Upper lobe of left lung (tissue), 6 donors: ENCODE results near the gene CCDC167. TPM values are rescaled to one million over a fixed set of nuclear protein-coding genes. Genes with fewer than 3 reads are reported as not detected.
"Not testable (repeated sequence)": the region's sequence is repeated elsewhere in the genome, so short reads cannot be mapped to it uniquely, and the experiment has no call there.

Experiments
- ATAC-seq, 2 donors: fragments of 200-7000 bp; cut with Tn5 transposase; one replicate each; pipeline ENCODE4 v1.9.1; 2022; ENCODE audit warnings: mild to moderate bottlenecking in 2 of 2, moderate library complexity in 2 of 2; ENCODE audit not compliant: low FRiP score in 2 of 2
- DNase-seq, 2 donors: peaks; one replicate each; pipeline ENCODE4 v3.0.0-alpha.2; 2019 to 2020
- H3K27ac ChIP-seq, 4 donors: fragments of 200-600 bp; sonication (generic); one replicate each; pipeline ENCODE4 v1.5.1; 2016 to 2019
- H3K27me3 ChIP-seq, 4 donors: fragments of 200-600 bp; sonication (generic); one replicate each; pipeline ENCODE4 v1.5.1; 2017 to 2019
- H3K36me3 ChIP-seq, 4 donors: fragments of 200-600 bp; sonication (generic); one replicate each; pipeline ENCODE4 v1.5.1; 2016 to 2019
- H3K4me1 ChIP-seq, 4 donors: fragments of 200-600 bp; sonication (generic); one replicate each; pipeline ENCODE4 v1.5.1; 2018 to 2019
- H3K4me3 ChIP-seq, 4 donors: fragments of 200-600 bp; sonication (generic); one replicate each; pipeline ENCODE4 v1.5.1; 2017 to 2019; ENCODE audit warnings: mild to moderate bottlenecking in 2 of 4, moderate library complexity in 1 of 4
- H3K9me3 ChIP-seq, 4 donors: fragments of 200-600 bp; sonication (generic); one replicate each; pipeline ENCODE4 v1.5.1; 2018 to 2019
- EP300 ChIP-seq, 4 donors: sonication (generic); formaldehyde crosslinking; IDR thresholded peaks; one replicate each; pipeline ENCODE4 v1.5.1; 2017; ENCODE audit warnings: antibody characterized with exemption in 4 of 4, control low read depth in 2 of 4
- POLR2A ChIP-seq, 4 donors: fragments of 450-650 bp; IDR thresholded peaks; one replicate each; pipeline ENCODE4 v1.5.1; 2016 to 2017; ENCODE audit warnings: antibody characterized with exemption in 4 of 4, mild to moderate bottlenecking in 2 of 4
- POLR2AphosphoS5 ChIP-seq, 2 donors: sonication (generic); formaldehyde crosslinking; IDR thresholded peaks; one replicate each; pipeline ENCODE4 v1.5.1; 2017; ENCODE audit warnings: antibody characterized with exemption in 2 of 2
- WGBS, 2 donors: methylation state at CpG; one replicate each; pipeline ENCODE4 v1.1.5; 2017 to 2018; 5-methylcytosine and 5-hydroxymethylcytosine counted together
- total RNA-seq, 6 donors: library from RNA; depleted of rRNA in 4 of 6; stranded (reverse); fragments of >200 nt in 4 of 6; gene quantifications; one replicate each; pipeline versions ENCODE4 v1.1.0 to v1.2.1, GENCODE V29; 2016 to 2021
- TF ChIP-seq, protein P1 (sequence below), 6 experiments: fragments of 450-650 bp in 4 of 6; fragments of 200-600 bp in 2 of 6; sonication (generic) in 2 of 6; IDR thresholded peaks; one replicate each; pipeline ENCODE4 v1.5.1; 2016 to 2019; ENCODE audit warnings: antibody characterized with exemption in 6 of 6
- donor health status: DM: no; HTN: no; CAD: no; lungs with moderate emphysema.
- donor health status: DM: no; HTN: yes; CAD: no; lungs with severe emphysema.

The CCDC167 gene
- total RNA-seq, 6 donors from 2014 or later: 9.7 to 45.0 (median 16.7) TPM; not detected in 1

DNA sequence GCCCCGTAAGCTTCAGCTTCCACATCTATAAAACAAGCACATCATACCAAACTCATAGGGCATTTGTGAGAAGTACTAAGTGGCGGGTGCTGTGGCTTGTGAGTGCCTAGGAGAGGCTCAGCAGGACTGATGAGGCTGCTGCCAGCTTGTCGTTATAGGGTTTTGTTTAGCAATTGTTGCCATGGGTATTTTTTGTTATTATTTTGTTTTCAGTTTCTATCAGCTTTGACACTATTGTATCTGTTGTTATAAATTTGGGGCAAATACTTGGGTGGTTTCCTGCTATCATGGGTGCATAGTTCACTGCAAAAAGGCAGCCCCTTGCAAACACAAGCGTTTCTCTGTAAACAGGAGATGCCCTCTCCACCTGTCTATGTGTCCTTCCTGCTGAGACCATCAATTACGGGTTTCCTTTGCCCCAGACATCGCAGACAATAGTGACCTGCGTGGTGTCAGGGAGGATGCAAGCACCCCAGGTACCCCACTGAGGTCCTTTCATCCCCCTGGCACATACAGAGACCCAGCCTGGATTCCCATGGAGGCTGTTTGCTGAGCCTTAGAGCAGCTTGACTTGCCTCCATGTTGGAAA is 3.1 kb upstream of the CCDC167 start:
- H3K4me1 ChIP-seq: peaks cover 0 to 13% (median 5%) of the 10 kb centered on the region in 4 donors
- peak overlapping the region in 3 of 4 donors; percentile 51 to 59 (median 57) for H3K27ac ChIP-seq
- no peak for ATAC-seq
- TF ChIP-seq, protein P1, sequence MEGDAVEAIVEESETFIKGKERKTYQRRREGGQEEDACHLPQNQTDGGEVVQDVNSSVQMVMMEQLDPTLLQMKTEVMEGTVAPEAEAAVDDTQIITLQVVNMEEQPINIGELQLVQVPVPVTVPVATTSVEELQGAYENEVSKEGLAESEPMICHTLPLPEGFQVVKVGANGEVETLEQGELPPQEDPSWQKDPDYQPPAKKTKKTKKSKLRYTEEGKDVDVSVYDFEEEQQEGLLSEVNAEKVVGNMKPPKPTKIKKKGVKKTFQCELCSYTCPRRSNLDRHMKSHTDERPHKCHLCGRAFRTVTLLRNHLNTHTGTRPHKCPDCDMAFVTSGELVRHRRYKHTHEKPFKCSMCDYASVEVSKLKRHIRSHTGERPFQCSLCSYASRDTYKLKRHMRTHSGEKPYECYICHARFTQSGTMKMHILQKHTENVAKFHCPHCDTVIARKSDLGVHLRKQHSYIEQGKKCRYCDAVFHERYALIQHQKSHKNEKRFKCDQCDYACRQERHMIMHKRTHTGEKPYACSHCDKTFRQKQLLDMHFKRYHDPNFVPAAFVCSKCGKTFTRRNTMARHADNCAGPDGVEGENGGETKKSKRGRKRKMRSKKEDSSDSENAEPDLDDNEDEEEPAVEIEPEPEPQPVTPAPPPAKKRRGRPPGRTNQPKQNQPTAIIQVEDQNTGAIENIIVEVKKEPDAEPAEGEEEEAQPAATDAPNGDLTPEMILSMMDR (IDR thresholded peaks at IDR 0.05): no peak
- TF ChIP-seq EP300 (IDR thresholded peaks at IDR 0.05): no peak
- TF ChIP-seq POLR2A (IDR thresholded peaks at IDR 0.05): no peak
- no peak for TF ChIP-seq POLR2AphosphoS5 (IDR thresholded peaks at IDR 0.05)
- H3K27me3 ChIP-seq: no peaks in the 10 kb centered on the region
- no peaks in the 10 kb centered on the region for H3K36me3 ChIP-seq
- no peak overlapping the region for H3K4me3 ChIP-seq
- H3K9me3 ChIP-seq: no peaks in the 10 kb centered on the region
- DNase-seq: no peak
- WGBS, 2 donors: 37 to 39% methylated on average over 6 to 7 of the region's 7 CpGs

DNA sequence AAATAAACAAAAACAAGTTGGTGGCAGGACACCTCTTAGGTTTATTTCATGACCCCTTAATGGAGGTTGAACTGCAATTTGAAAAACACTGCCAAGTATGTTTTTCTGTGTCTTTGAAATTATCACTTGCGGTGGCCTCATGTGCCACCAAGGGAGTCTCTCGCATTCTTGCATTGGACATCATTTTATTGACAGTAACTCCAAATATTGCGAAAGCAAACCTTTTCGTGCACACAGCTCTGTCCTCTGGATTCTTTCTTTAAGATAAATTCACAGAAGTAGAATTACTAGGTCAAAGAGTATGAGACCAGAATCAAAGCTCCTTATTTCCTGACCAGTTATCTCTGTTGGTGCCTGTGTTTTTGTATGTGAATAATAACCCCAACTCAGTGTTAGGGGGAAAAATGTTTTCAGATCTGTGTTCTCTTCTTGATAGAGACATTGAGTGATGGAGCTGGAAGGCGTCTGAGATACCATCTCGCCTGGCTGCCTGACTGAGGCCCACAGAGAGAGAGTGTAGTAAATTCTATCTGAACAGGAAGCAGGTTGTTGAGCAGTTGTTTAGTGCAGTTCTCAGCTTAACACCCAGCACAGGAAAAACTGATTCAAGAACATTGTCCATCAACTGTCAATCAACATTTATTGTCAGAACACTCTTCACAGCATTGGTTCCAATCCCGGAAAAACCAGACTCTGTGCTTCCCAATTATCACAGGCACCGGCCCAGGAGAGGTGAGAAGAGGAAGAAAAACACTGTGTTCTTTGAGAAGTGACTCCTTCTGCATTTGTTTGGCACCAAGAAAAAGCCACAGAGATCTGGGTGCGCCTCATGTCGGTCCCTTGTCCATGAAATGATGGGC is 2.2 kb upstream of the CCDC167 start:
- Histone ChIP-seq H3K4me3 (no peak overlapping the region), H3K27ac (peak overlapping the region; percentile 23 to 59 (median 54)), H3K27me3 (no peaks in the 10 kb centered on the region), H3K36me3 (no peaks in the 10 kb centered on the region), H3K4me1 (peaks cover 0 to 13% (median 5%) of the 10 kb centered on the region in 4 donors), H3K9me3 (no peaks in the 10 kb centered on the region)
- TF ChIP-seq EP300 (IDR thresholded peaks at IDR 0.05) (no peak), POLR2AphosphoS5 (IDR thresholded peaks at IDR 0.05) (no peak), POLR2A (IDR thresholded peaks at IDR 0.05) (no peak)
- TF ChIP-seq, protein P1 (IDR thresholded peaks at IDR 0.05): no peak
- 57% methylated on average over 10 of the region's 10 CpGs for WGBS, 2 donors
- ATAC-seq (no peak), DNase-seq (no peak)

DNA sequence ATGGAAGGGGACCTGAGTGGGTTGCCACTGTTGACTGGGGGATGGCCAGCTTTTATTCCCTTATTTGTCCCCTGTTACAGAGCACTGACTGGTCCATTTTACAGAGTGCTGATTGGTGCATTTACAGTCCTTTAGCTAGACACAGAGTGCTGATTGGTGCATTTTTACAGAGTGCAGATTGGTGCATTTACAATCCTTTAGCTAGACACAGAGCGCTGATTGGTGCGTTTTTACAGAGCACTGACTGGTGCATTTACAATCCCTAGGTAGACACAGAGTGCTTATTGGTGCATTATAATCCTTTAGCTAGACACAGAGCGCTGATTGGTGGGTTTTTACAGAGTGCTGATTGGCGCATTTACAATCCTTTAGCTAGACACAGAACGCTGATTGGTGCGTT is 1.2 kb upstream of the CCDC167 start:
- H3K9me3 ChIP-seq, DNase-seq, H3K27ac ChIP-seq, H3K27me3 ChIP-seq, H3K4me3 ChIP-seq, H3K36me3 ChIP-seq, ATAC-seq: not testable (repeated sequence)
- peaks cover 0 to 13% (median 5%) of the 10 kb centered on the region in 4 donors for H3K4me1 ChIP-seq
- 93 to 98% methylated on average over 4 to 6 of the region's 6 CpGs for WGBS, 2 donors

DNA sequence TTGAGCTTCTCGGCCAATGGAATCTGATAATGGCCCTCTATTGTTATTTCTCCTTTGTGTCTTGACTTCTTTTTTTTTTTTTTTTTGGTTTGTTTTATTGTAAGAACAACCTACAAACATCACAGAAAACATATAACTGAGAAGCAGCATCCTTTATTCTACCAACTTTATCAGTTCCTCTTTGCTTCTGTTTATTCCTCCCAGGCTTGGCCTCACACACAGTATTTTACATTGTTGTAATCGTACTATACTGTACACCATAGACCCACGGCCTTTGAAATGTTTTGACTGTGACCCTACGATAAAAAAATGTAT is 558 bp upstream of the CCDC167 start:
- Histone ChIP-seq H3K27ac (peak overlapping the region in 1 of 4 donors; percentile 32), H3K36me3 (no peaks in the 10 kb centered on the region), H3K9me3 (no peaks in the 10 kb centered on the region), H3K27me3 (no peaks in the 10 kb centered on the region), H3K4me3 (peak overlapping the region in 3 of 4 donors; percentile 52 to 77 (median 73)), H3K4me1 (peaks cover 0 to 13% (median 5%) of the 10 kb centered on the region in 4 donors)
- 67 to 73% methylated on average over 4 of the region's 4 CpGs for WGBS, 2 donors
- no peak for ATAC-seq
- TF ChIP-seq EP300 (IDR thresholded peaks at IDR 0.05) (no peak), POLR2AphosphoS5 (IDR thresholded peaks at IDR 0.05) (no peak), POLR2A (IDR thresholded peaks at IDR 0.05) (no peak)
- TF ChIP-seq, protein P1 (IDR thresholded peaks at IDR 0.05): no peak
- no peak for DNase-seq

DNA sequence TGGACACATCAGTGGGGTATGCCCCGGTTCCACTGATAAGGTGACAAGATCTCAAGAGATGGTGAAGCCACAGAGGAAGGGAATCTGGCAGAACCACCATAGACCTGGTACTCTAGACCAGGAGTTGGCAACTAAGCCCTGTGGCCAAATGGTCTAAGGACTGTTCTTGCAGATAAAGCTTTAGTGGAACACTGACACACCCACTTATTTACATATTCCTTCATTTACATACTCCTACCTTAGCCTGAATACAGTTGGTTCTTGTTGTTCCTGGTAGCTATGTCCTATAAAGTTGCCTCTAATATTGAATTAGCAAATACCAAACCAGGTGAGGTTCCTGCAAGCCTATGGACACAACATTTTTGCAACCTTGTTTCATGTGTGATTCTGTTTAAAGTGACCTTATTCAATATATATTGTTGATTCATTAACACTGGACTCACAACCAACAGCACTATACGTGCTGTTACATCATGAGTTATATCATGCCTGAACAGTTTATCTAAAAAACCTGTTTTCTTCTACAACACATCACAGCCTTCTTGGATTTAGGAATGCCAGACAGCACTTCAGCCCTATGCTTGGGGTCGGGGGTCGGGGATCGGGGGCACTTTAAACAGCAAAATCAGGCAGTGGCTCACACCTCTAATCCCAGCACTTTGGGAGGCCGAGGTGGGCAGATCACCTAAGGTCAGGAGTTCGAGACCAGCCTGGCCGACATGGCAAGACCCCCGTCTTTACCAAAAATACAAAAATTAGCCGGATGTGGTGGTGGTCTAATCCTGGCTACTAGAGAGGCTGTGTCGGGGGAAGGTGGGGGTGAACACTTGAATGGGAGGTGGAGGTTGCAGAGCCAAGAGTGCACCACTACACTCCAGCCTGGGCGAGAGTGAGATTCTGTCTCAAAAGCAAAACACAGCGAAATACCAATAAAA is 2.5 kb downstream of the CCDC167 start:
- H3K4me1 ChIP-seq: peaks cover 0 to 13% (median 5%) of the 10 kb centered on the region in 4 donors
- H3K27me3 ChIP-seq: no peaks in the 10 kb centered on the region
- no peaks in the 10 kb centered on the region for H3K9me3 ChIP-seq
- H3K36me3 ChIP-seq: no peaks in the 10 kb centered on the region
- ATAC-seq (no peak), DNase-seq (no peak)
- H3K27ac ChIP-seq: no peak overlapping the region
- TF ChIP-seq POLR2AphosphoS5 (IDR thresholded peaks at IDR 0.05): no peak
- no peak for TF ChIP-seq POLR2A (IDR thresholded peaks at IDR 0.05)
- TF ChIP-seq, protein P1 (IDR thresholded peaks at IDR 0.05): no peak
- no peak for TF ChIP-seq EP300 (IDR thresholded peaks at IDR 0.05)
- H3K4me3 ChIP-seq: no peak overlapping the region
- WGBS, 2 donors: 87 to 93% methylated on average over 13 of the region's 13 CpGs
